NCI-H774 (cell line): ENCODE results near the gene RASAL3.

Source experiments
- DNase-seq: peaks from one replicate; lab custom pipeline; 2025; lab: John Stamatoyannopoulos, UW

The RASAL3 gene

DNA sequence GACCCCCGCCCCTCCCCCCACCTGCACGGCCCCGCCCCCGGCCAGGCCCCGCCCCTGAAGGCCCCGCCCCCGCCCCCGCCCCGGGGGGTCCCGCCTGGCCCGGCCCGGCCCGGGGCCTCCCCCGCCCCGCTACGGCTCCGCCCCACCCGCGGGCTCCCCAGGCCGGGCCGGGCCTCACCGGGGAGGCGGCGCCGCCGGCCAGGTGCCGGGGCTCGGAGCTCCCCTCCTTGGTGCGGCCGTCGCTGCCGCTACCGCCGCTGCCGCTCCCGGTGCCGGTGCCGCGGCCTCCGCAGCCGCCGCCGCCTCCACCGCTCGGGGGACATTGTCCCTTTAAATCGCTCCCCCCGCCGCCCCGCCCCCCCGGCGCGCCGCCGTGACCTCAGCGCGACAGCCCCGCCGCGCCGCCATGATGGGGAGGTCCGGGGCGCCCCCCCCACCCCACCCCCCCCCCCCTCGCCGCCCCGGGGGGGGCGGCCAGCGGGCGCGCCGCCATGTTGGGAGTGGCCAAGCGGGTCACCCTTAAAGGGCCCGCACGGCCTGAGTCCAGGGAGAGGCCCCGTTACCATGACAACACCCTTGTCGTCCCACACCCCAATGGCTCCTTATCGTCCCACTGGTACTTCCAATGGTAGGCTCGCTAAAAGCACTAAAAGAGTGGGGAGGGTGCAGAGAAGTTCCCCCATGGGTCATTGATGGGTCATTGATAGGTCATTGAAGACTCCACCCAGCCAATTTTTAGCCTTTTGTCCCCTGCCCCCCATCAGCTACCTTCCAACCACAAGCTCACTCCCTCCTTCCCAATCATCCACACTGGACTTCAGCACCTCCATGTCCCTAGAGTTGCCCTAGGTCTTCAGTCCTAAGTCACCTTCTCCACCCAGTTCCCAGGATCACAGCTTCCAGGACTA lies 14.5 kb downstream of the RASAL3 start, which contains the start of gene WIZ:
WIZ (minus strand) TSS at position 337 of the 908 bp plus-strand sequence. CDS start 1,649 bp downstream, outside the sequence.
- peak; percentile 66 for DNase-seq

DNA sequence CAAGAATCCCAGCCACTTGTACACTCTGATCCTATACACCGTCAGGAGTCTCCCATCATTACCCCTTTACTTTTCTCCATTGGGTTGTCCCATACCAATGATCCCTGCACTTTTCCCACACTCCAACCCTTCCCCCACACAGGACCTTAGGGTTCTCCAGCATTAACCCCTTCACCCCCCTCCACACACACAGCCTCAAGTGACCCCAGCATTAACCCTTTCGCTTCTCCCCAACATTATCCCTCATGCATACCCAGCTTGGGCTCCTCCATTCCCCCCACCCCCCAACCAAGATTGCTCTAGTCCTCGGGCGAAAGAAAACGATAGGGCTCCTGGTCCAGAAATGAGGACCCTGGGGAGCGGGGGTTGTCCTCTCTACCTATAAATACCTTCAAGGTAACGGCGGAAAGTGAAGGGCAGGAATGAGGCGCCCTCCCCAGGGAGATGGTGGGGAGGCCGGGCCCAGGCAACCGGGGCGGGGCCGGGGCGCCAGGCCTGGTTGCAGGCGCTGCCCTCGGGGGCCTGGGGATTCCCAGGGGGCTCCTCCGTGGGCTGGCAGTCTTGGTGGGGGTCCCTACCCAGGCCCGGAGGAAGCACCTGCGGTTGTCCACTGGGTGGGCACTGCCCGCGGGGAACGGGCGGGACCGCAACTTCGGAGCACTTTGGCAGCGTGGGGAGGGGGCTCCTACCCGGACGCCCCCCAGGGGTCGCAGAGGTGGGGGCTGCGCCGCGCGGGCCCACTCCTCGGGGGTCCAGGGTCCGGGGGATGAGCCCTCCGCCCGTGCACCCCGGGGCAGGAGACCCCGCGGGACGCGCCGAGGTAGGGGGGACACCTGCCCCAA lies 15.3 kb downstream of the RASAL3 start:
- DNase-seq = no peak

GRCh38 chr19:15448044-15448777 lies 16.1 kb downstream of the RASAL3 start:
- DNase-seq = no peak

- no peak for DNase-seq
These were observed 17.3 kb downstream of the RASAL3 start for GRCh38 chr19:15447057-15447456.

GRCh38 chr19:15445807-15446376 lies 18.5 kb downstream of the RASAL3 start:
- DNase-seq = no peak

DNA sequence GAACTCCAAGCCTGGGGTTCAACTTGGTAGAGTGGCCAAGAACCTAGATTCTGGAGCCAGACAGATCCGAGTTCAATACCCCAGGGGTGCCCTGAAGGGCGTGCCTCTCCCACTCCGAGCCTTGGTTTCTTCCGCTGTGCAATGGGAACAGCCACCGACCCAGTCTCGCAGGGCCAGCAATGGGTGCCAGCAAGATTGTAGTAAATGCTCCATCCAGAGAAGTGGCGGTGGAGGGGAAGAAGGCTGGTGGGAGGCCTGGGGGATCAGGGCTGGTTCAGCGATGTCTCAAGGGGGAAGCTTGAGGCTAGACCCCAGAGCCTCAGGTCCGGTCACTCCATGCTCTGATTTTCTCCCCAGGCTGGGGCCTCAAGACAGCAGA lies 19.1 kb downstream of the RASAL3 start:
- no peak for DNase-seq

DNA sequence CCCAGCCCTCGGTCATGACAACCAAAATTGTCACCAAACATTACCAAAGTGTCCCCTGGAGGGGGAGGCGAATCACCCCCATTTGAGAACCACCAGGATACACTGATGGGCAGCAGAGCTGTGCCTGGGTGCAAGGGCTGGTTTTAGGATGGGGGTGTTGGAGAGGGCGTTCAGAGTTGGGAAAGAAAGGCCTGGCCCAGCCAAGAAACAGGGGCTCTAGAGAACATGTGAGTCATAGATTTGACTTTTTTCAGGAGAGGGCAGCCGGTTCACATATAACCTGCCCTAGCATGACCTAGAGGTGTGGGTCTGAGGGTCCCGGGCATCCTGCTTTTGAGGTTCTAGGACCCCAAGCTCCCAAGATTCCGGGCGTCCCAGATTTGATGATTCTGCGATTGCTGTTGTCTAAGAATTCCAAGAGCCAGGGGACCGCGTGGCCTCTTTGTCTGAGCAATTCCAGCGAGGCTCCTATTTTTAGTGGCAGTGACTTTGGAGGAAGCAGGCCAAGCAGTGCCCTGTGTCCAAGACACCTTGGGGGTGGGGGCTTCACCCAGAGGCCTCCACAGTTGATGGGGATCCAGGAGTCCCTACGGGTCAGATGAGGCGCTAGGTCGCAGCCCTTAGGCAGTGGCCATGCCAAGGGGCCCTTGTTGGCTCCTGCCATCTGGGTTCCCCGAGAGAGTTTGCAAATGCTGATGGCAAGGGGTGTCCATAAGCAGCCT lies 19.7 kb downstream of the RASAL3 start:
- DNase-seq = no peak

- no peak for DNase-seq
These were observed 20.5 kb downstream of the RASAL3 start for GRCh38 chr19:15443838-15444237.

GRCh38 chr19:15443325-15443724 lies 21.0 kb downstream of the RASAL3 start:
- DNase-seq = no peak

DNA sequence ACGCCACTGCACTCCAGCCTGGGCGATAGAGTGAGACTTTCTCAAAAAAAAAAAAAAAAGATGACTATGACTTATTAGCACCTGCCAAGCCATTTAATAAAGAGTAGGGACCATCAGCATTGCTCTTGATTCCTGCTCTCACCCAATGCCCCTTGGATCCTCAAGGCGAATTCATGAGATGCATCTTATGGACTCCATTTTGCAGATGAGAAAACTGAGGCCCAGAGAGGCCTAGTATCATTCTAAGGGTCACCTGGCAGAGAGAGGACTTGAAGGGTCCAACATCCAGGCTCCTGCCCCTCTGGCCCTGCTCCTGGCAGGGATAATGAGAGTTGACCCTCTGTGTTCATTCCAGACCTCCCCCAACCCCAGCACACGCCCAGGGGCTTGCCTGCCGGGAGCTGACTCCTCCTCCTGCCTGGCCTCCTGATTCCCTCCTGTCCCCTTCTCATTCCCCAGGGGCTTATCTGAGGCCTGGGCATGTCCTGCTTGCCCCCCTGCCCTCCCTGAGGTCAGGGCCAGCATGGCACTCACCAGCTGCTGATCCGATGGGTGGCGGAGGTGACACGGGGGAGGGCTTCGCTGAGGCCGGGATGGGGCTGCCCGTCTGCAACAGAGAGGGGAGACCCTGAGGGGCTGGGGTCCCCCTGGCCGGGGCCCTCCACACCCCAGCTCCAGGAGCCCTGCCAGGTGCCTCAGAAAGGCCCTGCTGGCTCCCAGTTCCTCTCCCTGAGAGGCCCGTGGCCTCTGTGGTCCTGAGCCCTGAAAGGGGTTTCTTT lies 22.0 kb downstream of the RASAL3 start:
- DNase-seq = no peak

DNA sequence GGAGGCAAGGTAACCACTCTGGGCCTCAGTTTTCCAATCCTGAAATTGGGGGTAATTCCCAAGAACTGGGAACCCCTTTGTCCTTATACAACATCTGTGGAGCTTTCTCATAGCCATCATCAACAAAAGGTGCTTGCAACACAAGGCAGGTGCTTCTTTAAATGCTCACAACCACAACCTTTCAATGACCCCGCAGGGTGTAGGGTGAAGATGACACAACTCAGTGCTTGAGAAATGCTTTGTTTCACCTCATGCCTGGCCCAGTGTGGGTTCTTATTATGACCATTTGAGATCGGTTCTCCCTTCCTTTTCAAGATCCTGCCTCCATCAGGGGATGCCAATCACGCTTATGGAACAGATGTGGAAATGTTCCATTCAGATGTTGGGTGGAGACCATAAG lies 23.0 kb downstream of the RASAL3 start:
- DNase-seq = no peak

- no peak for DNase-seq
These were observed 24.3 kb downstream of the RASAL3 start for GRCh38 chr19:15439821-15440641.

DNA sequence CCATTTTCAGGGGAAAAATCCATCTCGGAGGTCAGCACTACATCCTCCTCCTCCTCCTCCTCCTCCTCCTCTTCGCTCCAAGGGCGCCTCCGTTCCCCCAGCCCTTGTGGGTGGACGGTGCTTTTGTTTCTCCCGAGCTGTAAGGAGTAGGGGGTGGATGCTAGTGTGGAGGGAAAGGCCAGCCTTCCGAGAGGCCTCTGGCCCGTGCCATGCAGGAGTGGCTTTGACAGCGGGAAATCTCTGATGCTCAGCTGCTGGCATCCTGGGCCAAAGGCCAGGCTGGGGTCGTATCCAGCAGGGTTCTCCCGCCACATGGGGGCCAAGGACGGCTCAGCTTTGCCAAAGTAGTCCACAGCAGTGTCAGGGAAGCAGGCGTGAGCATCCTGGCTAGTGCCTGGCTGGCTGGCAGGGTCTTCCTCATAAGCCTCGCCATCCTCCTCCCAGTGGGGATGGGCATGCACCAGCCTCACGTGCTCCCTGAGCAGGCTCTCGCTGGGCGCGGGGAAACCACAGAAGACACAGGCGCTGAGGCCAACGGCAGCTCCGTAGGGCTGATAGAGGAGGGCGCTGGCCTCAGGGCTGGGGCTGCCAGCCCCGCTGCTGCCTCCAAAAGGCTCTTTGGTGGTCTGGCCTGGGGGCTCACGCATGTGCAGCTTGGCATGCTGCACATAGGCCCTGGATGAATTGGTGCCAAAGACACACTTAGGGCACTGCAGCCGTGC lies 25.1 kb downstream of the RASAL3 start:
- DNase-seq = no peak

- DNase-seq = no peak
These were observed 25.8 kb downstream of the RASAL3 start for GRCh38 chr19:15438577-15438976.

GRCh38 chr19:15438124-15438496 lies 26.2 kb downstream of the RASAL3 start:
- no peak for DNase-seq

GRCh38 chr19:15437355-15438123 lies 26.8 kb downstream of the RASAL3 start:
- no peak for DNase-seq

DNA sequence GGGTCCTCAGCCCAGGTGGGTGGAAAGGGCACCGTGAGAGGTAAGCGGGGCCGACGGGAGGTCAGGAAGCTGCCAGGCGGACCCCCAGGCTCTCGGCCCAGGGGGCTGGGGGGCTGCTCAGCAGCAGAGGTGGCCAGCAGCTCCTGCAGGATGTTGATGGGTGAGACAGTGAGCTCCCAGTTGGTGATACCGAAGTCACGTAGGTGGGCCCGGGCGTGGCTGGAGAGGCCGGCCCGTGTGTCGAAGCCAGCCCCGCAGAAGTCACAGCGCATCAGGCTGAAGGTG lies 27.6 kb downstream of the RASAL3 start:
- DNase-seq = no peak
